Measurements from ENCODE around the gene GARIN6. TPM values are rescaled to one million over a fixed set of nuclear protein-coding genes. Genes with fewer than 3 reads are reported as not detected.

Gene GARIN6
- total RNA-seq, 2 experiments from 2014 or later, result not detected

DNA sequence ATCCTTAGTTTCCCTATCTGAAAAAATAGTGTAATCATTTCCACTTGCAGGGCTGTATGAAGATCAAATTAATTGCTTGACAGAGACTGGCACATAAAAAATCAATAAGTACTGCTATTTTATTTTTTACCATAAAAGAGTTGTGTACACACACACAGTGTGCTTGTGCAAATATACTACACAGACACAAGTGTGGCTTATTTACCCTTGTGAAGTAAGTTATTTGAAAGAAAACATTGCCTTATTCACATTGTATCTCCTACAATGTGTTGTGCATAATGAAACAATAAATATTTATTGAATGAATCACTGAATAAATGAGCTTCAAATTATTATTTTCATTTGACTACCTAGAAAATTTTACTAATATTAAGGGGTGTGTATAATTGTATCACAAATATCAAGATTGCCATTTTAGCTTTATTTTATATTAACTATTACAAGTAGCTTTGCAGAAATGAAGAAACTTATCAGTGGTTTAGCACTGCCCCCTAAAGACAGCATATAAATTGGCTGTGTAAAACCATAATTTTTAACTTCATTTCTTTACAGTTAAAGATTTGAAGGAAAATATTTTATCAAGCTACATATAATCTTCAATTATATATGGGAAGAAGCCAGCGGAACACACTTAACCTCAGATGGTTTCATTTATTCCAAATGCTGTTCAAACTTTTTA lies 11.3 kb downstream of the GARIN6 start:
- POLR2A ChIA-PET, result interaction anchor here (0.5 to 2.6 kb wide), 21 partner anchors 15 to 631 kb away, joined by 3 to 22 read pairs (median 3); no protein-coding TSS in a partner anchor
- Histone ChIP-seq H2AFZ (ENCODE audit: low read length) (peak overlapping the region; percentile 91), H3K4me2 (ENCODE audit: low read length) (peak overlapping the region; percentile 19; the same call in 1 of the 2 replicates), H3K4me1 (ENCODE audit: insufficient read depth, low read length, poor library complexity, severe bottlenecking) (peaks cover 41% of the 10 kb centered on the region), H3K4me3 (ENCODE audit: low read depth, low read length, poor library complexity, severe bottlenecking) (no peak overlapping the region), H3K9me3 (ENCODE audit: low read length) (peaks cover 26% of the 10 kb centered on the region), H3K27ac (ENCODE audit: low read depth, low read length, poor library complexity, severe bottlenecking) (peak overlapping the region; percentile 62), H3K36me3 (ENCODE audit: insufficient read depth, low read length) (peaks cover 41% of the 10 kb centered on the region), H4K20me1 (ENCODE audit: insufficient read depth, low read length) (no peaks in the 10 kb centered on the region), H3K79me2 (ENCODE audit: insufficient read depth, low read depth, low read length) (no peaks in the 10 kb centered on the region), H3K9me2 (ENCODE audit: insufficient read depth, low read length) (no peaks in the 10 kb centered on the region)
- CTCF ChIA-PET (ENCODE audit: unreplicated experiment), result interaction anchor here (0.9 to 1.9 kb wide), 7 partner anchors 267 to 660 kb away, joined by 3 to 14 read pairs (median 4); no protein-coding TSS in a partner anchor
- TF ChIP-seq, protein P1, sequence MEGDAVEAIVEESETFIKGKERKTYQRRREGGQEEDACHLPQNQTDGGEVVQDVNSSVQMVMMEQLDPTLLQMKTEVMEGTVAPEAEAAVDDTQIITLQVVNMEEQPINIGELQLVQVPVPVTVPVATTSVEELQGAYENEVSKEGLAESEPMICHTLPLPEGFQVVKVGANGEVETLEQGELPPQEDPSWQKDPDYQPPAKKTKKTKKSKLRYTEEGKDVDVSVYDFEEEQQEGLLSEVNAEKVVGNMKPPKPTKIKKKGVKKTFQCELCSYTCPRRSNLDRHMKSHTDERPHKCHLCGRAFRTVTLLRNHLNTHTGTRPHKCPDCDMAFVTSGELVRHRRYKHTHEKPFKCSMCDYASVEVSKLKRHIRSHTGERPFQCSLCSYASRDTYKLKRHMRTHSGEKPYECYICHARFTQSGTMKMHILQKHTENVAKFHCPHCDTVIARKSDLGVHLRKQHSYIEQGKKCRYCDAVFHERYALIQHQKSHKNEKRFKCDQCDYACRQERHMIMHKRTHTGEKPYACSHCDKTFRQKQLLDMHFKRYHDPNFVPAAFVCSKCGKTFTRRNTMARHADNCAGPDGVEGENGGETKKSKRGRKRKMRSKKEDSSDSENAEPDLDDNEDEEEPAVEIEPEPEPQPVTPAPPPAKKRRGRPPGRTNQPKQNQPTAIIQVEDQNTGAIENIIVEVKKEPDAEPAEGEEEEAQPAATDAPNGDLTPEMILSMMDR (conservative IDR thresholded peaks at IDR 0.05; ENCODE audit: low read length), result peak; percentile 94
- no peak for TF ChIP-seq EZH2phosphoT487 (IDR thresholded peaks at IDR 0.05; ENCODE audit: borderline replicate concordance, low read depth, low read length)
- peak; percentile 64 for DNase-seq (ENCODE audit: low spot score)
- BruUV-seq (replicated peaks), result no TSS peak
- intact Hi-C loops (cut with micrococcal nuclease; ENCODE audit: unreplicated experiment), result loop anchor here (1.0 to 10.0 kb wide), 5 partner anchors 108 to 934 kb away; no protein-coding TSS in a partner anchor

DNA sequence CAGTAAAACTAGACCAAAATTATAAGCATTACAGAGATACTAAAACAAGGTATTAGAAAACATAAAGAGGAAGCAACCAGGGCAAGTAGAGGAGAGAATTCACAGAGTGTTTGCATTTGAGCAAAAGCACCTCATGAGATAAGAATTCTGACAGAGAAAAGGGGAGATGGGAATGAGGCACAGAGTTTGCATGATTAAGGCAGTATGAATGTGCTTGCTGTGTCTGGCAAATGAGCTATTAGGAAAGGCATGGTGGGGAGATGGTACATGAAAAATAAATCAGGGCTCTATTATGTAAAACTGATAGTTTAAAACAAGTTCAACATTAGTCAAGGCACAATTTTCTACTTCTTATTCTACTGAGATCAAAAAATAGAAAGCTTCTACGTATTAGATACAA lies 23.1 kb downstream of the GARIN6 start:
- H3K27ac ChIP-seq (ENCODE audit: low read depth, low read length, poor library complexity, severe bottlenecking), result no peak overlapping the region
- H3K9me3 ChIP-seq (ENCODE audit: low read length), result peaks cover 48% of the 10 kb centered on the region
- H4K20me1 ChIP-seq (ENCODE audit: insufficient read depth, low read length), result no peaks in the 10 kb centered on the region
- no peak overlapping the region; the same call in 1 of the 2 replicates for H2AFZ ChIP-seq (ENCODE audit: low read length)
- BruUV-seq (replicated peaks), result no TSS peak
- H3K36me3 ChIP-seq (ENCODE audit: insufficient read depth, low read length), result peaks cover 13% of the 10 kb centered on the region
- H3K4me3 ChIP-seq (ENCODE audit: low read depth, low read length, poor library complexity, severe bottlenecking), result no peak overlapping the region
- H3K4me2 ChIP-seq (ENCODE audit: low read length), result no peak overlapping the region
- H3K79me2 ChIP-seq (ENCODE audit: insufficient read depth, low read depth, low read length), result no peaks in the 10 kb centered on the region
- no peaks in the 10 kb centered on the region for H3K9me2 ChIP-seq (ENCODE audit: insufficient read depth, low read length)
- intact Hi-C loops (cut with micrococcal nuclease; ENCODE audit: unreplicated experiment), result no loop called here
- no peak for TF ChIP-seq EZH2phosphoT487 (IDR thresholded peaks at IDR 0.05; ENCODE audit: borderline replicate concordance, low read depth, low read length)
- TF ChIP-seq, protein P1 (conservative IDR thresholded peaks at IDR 0.05; ENCODE audit: low read length), result no peak
- no peak for DNase-seq (ENCODE audit: low spot score)
- ChIA-PET CTCF (ENCODE audit: unreplicated experiment) (interaction anchor here (0.5 kb wide), 1 partner anchor 13 kb away, joined by 4 read pairs; no protein-coding TSS in a partner anchor), POLR2A (interaction anchor here (0.7 kb wide), 1 partner anchor 9 kb away, joined by 3 read pairs; no protein-coding TSS in a partner anchor)
- no peaks in the 10 kb centered on the region for H3K4me1 ChIP-seq (ENCODE audit: insufficient read depth, low read length, poor library complexity, severe bottlenecking)

DNA sequence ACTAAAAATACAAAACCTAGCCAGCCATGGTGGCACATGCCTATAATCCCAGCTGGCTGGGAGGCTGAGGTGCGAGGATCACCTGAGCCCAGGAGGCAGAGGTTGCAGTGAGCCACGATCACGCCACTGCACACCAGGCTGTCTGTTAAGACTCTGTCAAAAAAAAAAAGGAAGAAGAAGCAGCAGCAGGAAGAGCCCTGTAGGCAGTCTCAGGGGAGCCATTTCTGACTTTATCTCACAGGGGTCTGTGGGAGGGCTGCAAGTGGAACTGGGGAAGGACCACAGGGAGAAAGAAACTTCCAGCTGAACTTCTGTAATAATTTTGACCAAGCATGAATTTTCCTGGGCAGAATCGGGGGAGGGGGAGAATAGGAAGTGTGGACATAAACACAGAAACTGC lies 32.7 kb downstream of the GARIN6 start:
- no peaks in the 10 kb centered on the region for H3K9me2 ChIP-seq (ENCODE audit: insufficient read depth, low read length)
- H2AFZ ChIP-seq (ENCODE audit: low read length), result peak overlapping the region; percentile 73; the same call in 1 of the 2 replicates
- peaks cover 66% of the 10 kb centered on the region for H3K9me3 ChIP-seq (ENCODE audit: low read length)
- no peak overlapping the region for H3K27ac ChIP-seq (ENCODE audit: low read depth, low read length, poor library complexity, severe bottlenecking)
- H4K20me1 ChIP-seq (ENCODE audit: insufficient read depth, low read length), result no peaks in the 10 kb centered on the region
- DNase-seq (ENCODE audit: low spot score), result peak; percentile 22
- BruUV-seq (replicated peaks), result no TSS peak
- no peak overlapping the region for H3K4me2 ChIP-seq (ENCODE audit: low read length)
- TF ChIP-seq, protein P1 (conservative IDR thresholded peaks at IDR 0.05; ENCODE audit: low read length), result no peak
- TF ChIP-seq EZH2phosphoT487 (IDR thresholded peaks at IDR 0.05; ENCODE audit: borderline replicate concordance, low read depth, low read length), result no peak
- peaks cover 7% of the 10 kb centered on the region for H3K4me1 ChIP-seq (ENCODE audit: insufficient read depth, low read length, poor library complexity, severe bottlenecking)
- no peaks in the 10 kb centered on the region for H3K79me2 ChIP-seq (ENCODE audit: insufficient read depth, low read depth, low read length)
- H3K4me3 ChIP-seq (ENCODE audit: low read depth, low read length, poor library complexity, severe bottlenecking), result no peak overlapping the region
- CTCF ChIA-PET (ENCODE audit: unreplicated experiment), result no interaction called here
- H3K36me3 ChIP-seq (ENCODE audit: insufficient read depth, low read length), result no peaks in the 10 kb centered on the region; the same call in 1 of the 2 replicates
- intact Hi-C loops (cut with micrococcal nuclease; ENCODE audit: unreplicated experiment), result no loop called here
- POLR2A ChIA-PET, result interaction anchor here (0.5 to 1.8 kb wide), 10 partner anchors 8 to 671 kb away, joined by 3 to 8 read pairs (median 3); no protein-coding TSS in a partner anchor
